A549 (cell line): Measurements from ENCODE around the gene PAQR7. TPM values are rescaled to one million over a fixed set of nuclear protein-coding genes. Genes with fewer than 3 reads are reported as not detected.

Experiments
- ATAC-seq, 2 experiments: fragments of 200-7000 bp in 1 of 2; fragments of >200 bp in 1 of 2; cut with Nextera tagmentation in 1 of 2; cut with Tn5 transposase in 1 of 2; 3 replicates each; pipeline versions ENCODE4 v1.8.0 to v1.9.1; 2018 to 2020; ENCODE audit warnings: mild to moderate bottlenecking in 1 of 2, moderate library complexity in 1 of 2
- CTCF ChIA-PET: fragments of 300-600 bp; sonication (Branson Sonifier 250); formaldehyde crosslinking; extraction: SDS; loops from one replicate; lab custom pipeline; 2021; ENCODE audit warnings: antibody characterized with exemption, inconsistent platforms; lab: Yijun Ruan, JAX
- POLR2A ChIA-PET: fragments of 350-600 bp; formaldehyde crosslinking; extraction: SDS; loops from one replicate; lab custom pipeline; 2021; ENCODE audit warnings: antibody characterized with exemption, inconsistent platforms; lab: Yijun Ruan, JAX
- DNase-seq, 2 experiments: peaks; one replicate each; pipeline versions ENCODE4 v3.0.0 to v3.0.0-alpha.2; 2011 to 2016; ENCODE audit warnings: low read depth in 1 of 2, low spot score in 1 of 2
- FAIRE-seq: peaks from 2 replicates; lab custom pipeline; 2011; peaks lifted over from hg19 to GRCh38; lab: Jason Lieb, UNC
- H3K27ac ChIP-seq, 2 experiments: fragments of >200 bp; sonication (Bioruptor Twin); formaldehyde crosslinking; 3 replicates each; pipeline ENCODE4 v1.5.1; 2016 to 2017
- H3K4me1 ChIP-seq: fragments of >200 bp; sonication (Bioruptor Twin); formaldehyde crosslinking; 3 replicates; pipeline ENCODE4 v1.6.1; 2016
- H3K4me2 ChIP-seq: fragments of >200 bp; sonication (Bioruptor Twin); formaldehyde crosslinking; 3 replicates; pipeline ENCODE4 v1.6.1; 2016
- H3K4me3 ChIP-seq: fragments of >200 bp; sonication (Bioruptor Twin); formaldehyde crosslinking; 3 replicates; pipeline ENCODE4 v1.5.1; 2016
- H3K9me3 ChIP-seq: fragments of >200 bp; sonication (Bioruptor Twin); formaldehyde crosslinking; 3 replicates; pipeline ENCODE4 v1.6.1; 2016
- CBX8 ChIP-seq: fragments of 200-600 bp; sonication (generic); IDR thresholded peaks from 2 replicates; pipeline ENCODE4 v1.6.1; 2016
- CEBPB ChIP-seq, 2 experiments: fragments of >200 bp in 1 of 2; sonication (Bioruptor Twin) in 1 of 2; formaldehyde crosslinking in 1 of 2; IDR thresholded peaks; 2 replicates each; pipeline ENCODE4 v1.6.1; 2012 to 2016
- CHD2 ChIP-seq: fragments of 150-350 bp; IDR thresholded peaks from 2 replicates; pipeline ENCODE4 v1.6.1; 2014; ENCODE audit warnings: low read length; ENCODE audit not compliant: partially characterized antibody
- HDAC2 ChIP-seq: fragments of 200-600 bp; sonication (generic); IDR thresholded peaks from 2 replicates; pipeline ENCODE4 v1.6.1; 2016
- HEYL ChIP-seq: fragments of 250-450 bp; sonication (Bioruptor Pico); IDR thresholded peaks from 2 replicates; pipeline ENCODE4 v1.8.0; 2021; ENCODE audit warnings: mild to moderate bottlenecking, moderate library complexity
- HOXA7 ChIP-seq: fragments of 250-450 bp; sonication (Bioruptor Pico); IDR thresholded peaks from 2 replicates; pipeline ENCODE4 v1.5.0; 2020; ENCODE audit warnings: mild to moderate bottlenecking, moderate library complexity
- HOXB5 ChIP-seq: fragments of 250-450 bp; sonication (Bioruptor Pico); IDR thresholded peaks from 2 replicates; pipeline ENCODE4 v1.5.0; 2020; ENCODE audit warnings: mild to moderate bottlenecking, moderate library complexity
- MYC ChIP-seq: IDR thresholded peaks from 2 replicates; pipeline ENCODE4 v1.6.1; 2012; ENCODE audit warnings: mild to moderate bottlenecking, inconsistent platforms, low read length, improper control_type of control experiment, borderline replicate concordance
- NFE2L2 ChIP-seq: fragments of 150-350 bp; conservative IDR thresholded peaks from 2 replicates; pipeline ENCODE4 v1.6.1; 2014; ENCODE audit warnings: low read length
- NPAS2 ChIP-seq: fragments of 250-450 bp; sonication (Bioruptor Pico); IDR thresholded peaks from 2 replicates; pipeline ENCODE4 v1.8.0; 2022; ENCODE audit warnings: mild to moderate bottlenecking, moderate library complexity, borderline replicate concordance
- PHF8 ChIP-seq: fragments of 200-600 bp; sonication (generic); IDR thresholded peaks from 2 replicates; pipeline ENCODE4 v1.6.1; 2016; ENCODE audit warnings: low read depth, mild to moderate bottlenecking, antibody characterized with exemption, moderate library complexity, borderline replicate concordance
- WGBS: methylation state at CpG from one replicate; pipeline ENCODE4 v1.1.6; 2017; ENCODE audit errors: missing lambda C conversion rate; 5-methylcytosine and 5-hydroxymethylcytosine counted together
- polyA plus RNA-seq, 4 experiments: library from polyadenylated mRNA; depleted of rRNA in 3 of 4; stranded (reverse); fragments of >200 nt; fragmentation: RNase III in 1 of 4; extraction: RNeasy Plus Mini Kit Qiagen cat#74134 plus additional on column Dnase treatment in 1 of 4; gene quantifications; 2 replicates in 3 of 4; 3 replicates in 1 of 4; pipeline ENCODE4 v1.2.3, GENCODE V29; 2011 to 2017
- TF ChIP-seq, protein P1 (sequence below): fragments of 250-450 bp; sonication (Bioruptor Pico); IDR thresholded peaks from 2 replicates; pipeline ENCODE4 v1.5.0; 2021; ENCODE audit warnings: mild to moderate bottlenecking, moderate library complexity, borderline replicate concordance
- TF ChIP-seq, protein P2 (sequence below): fragments of >200 bp; sonication (Bioruptor Twin); formaldehyde crosslinking; IDR thresholded peaks from 3 replicates; pipeline ENCODE4 v1.5.1; 2016
- TF ChIP-seq, protein P3 (sequence below): fragments of 450-650 bp; IDR thresholded peaks from 2 replicates; pipeline ENCODE4 v1.6.1; 2014; ENCODE audit warnings: antibody characterized with exemption
- TF ChIP-seq, protein P4 (sequence below): fragments of 150-350 bp; IDR thresholded peaks from 2 replicates; pipeline ENCODE4 v1.6.1; 2014; ENCODE audit warnings: low read depth, mild to moderate bottlenecking, low read length

The PAQR7 gene
- polyA plus RNA-seq, 2 of the 4 experiments (the other 2 are of a cell fraction) = 2.3 to 6.0 TPM

DNA sequence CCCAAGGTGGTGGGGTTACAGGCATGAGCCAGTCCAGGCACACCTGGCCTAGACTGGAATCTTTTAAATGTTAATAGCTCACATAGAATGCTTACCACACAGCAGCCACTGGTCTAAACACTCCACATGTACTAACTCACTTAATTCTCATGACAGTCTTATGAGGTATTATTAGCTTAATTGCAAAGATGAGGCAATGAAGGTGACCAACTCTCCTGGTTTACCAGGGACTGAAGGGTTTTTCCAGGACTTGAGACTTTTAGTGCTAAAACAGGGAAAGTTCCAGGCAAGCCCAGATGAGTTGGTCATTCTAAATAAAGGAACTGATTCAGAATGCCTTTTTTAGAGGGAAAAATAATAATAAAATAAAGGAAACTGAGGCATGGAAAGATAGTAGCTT is 37.7 kb upstream of the PAQR7 start:
- Histone ChIP-seq H3K9me3 (no peaks in the 10 kb centered on the region), H3K4me2 (no peak overlapping the region), H3K4me1 (peaks cover 4% of the 10 kb centered on the region; the same call in 1 of the 3 replicates), H3K4me3 (no peak overlapping the region), H3K27ac (no peak overlapping the region)
- FAIRE-seq = no peak
- no peak for DNase-seq
- POLR2A ChIA-PET = no interaction called here
- TF ChIP-seq HOXB5 (no peak), CBX8 (no peak)
- TF ChIP-seq, protein P1, sequence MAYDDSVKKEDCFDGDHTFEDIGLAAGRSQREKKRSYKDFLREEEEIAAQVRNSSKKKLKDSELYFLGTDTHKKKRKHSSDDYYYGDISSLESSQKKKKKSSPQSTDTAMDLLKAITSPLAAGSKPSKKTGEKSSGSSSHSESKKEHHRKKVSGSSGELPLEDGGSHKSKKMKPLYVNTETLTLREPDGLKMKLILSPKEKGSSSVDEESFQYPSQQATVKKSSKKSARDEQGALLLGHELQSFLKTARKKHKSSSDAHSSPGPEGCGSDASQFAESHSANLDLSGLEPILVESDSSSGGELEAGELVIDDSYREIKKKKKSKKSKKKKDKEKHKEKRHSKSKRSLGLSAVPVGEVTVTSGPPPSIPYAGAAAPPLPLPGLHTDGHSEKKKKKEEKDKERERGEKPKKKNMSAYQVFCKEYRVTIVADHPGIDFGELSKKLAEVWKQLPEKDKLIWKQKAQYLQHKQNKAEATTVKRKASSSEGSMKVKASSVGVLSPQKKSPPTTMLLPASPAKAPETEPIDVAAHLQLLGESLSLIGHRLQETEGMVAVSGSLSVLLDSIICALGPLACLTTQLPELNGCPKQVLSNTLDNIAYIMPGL (CRISPR knock-in tag) = no peak
- CTCF ChIA-PET = interaction anchor here (3.1 kb wide), 1 partner anchor 18 kb away, joined by 22 read pairs; no protein-coding TSS in a partner anchor
- ATAC-seq = no peak

DNA sequence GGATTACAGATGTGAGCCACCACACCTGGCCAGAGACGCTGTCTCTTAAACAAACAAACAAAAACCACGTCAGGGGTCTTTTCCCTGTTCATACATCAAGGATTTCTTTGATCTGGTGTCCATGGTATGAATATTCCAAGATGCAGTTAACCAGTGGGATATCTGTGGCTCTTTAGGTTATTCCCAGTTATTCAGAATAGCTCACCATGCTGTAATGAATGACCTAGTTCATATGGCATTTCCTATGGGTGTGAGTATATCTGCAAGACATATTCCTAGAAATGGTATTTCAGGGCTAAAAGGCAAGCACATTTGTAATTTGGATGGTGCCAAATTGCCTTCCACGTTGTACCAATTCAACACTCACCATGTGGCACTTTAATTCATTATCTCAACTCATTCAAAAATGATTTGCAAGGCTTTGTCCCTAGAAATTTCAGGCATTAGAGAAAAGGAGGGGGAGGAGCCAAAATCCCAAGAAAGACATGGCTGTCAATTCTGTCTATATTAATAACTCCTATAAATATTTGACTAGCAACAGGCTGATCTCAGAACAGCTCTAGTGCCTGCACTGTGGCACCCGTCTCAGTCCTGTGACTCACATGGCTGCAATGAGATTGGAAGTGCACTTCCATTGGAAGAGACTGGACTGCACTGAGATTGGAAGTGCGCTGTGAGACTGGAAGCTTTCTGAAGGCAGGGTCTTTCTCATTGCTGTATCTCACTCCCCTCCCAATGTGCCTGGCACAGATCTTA is 36.7 kb upstream of the PAQR7 start:
- ChIA-PET CTCF (interaction anchor here (3.1 kb wide), 1 partner anchor 17 kb away, joined by 22 read pairs; no protein-coding TSS in a partner anchor), POLR2A (no interaction called here)
- H3K4me1 ChIP-seq = peaks cover 4% of the 10 kb centered on the region; the same call in 1 of the 3 replicates
- no peak for FAIRE-seq
- DNase-seq = peak in 1 of 2 experiments; percentile 32
- no peak overlapping the region for H3K27ac ChIP-seq
- ATAC-seq = peak; percentile 71 to 73
- H3K9me3 ChIP-seq = no peaks in the 10 kb centered on the region
- TF ChIP-seq HDAC2 (no peak), HOXA7 (CRISPR knock-in tag) (no peak), CHD2 (no peak), CEBPB (IDR thresholded peaks at IDR 0.05) (no peak), PHF8 (no peak), HEYL (CRISPR knock-in tag) (no peak), NPAS2 (CRISPR knock-in tag) (no peak), NFE2L2 (no peak)
- 37% methylated on average over 5 of the region's 5 CpGs for WGBS
- no peak overlapping the region for H3K4me3 ChIP-seq
- no peak overlapping the region for H3K4me2 ChIP-seq

DNA sequence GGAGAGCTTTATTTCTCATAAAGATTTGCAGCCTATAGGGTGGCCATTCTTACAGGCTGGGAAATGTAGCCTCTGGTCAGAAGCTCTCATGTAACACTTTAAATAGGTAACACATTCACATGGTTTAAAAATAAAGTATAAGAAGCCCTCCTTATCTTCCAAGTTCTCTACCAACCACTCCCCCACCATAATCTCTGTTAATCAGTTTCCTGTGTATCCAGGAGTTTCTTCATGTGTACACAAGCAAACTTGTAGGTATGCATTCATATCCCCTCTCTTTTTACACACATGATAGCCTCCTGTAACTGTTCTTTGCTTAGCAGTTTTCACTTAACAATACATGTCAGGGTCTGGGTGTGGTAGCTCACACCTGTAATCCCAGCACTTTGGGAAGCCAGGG is 35.7 kb upstream of the PAQR7 start:
- peaks cover 11% of the 10 kb centered on the region; the same call in 2 of the 3 replicates for H3K4me1 ChIP-seq
- H3K4me3 ChIP-seq = no peak overlapping the region
- DNase-seq = no peak
- ChIA-PET POLR2A (no interaction called here), CTCF (interaction anchor here (0.5 to 3.1 kb wide), 3 partner anchors 16 to 660 kb away, joined by 3 to 22 read pairs (median 3); no protein-coding TSS in a partner anchor)
- FAIRE-seq = no peak
- no peak for ATAC-seq
- TF ChIP-seq PHF8 (no peak), HOXA7 (CRISPR knock-in tag) (no peak), MYC (no peak)
- TF ChIP-seq, protein P2, sequence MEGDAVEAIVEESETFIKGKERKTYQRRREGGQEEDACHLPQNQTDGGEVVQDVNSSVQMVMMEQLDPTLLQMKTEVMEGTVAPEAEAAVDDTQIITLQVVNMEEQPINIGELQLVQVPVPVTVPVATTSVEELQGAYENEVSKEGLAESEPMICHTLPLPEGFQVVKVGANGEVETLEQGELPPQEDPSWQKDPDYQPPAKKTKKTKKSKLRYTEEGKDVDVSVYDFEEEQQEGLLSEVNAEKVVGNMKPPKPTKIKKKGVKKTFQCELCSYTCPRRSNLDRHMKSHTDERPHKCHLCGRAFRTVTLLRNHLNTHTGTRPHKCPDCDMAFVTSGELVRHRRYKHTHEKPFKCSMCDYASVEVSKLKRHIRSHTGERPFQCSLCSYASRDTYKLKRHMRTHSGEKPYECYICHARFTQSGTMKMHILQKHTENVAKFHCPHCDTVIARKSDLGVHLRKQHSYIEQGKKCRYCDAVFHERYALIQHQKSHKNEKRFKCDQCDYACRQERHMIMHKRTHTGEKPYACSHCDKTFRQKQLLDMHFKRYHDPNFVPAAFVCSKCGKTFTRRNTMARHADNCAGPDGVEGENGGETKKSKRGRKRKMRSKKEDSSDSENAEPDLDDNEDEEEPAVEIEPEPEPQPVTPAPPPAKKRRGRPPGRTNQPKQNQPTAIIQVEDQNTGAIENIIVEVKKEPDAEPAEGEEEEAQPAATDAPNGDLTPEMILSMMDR = no peak
- no peak overlapping the region; a peak in 1 of 6 replicates for H3K27ac ChIP-seq
- no peak overlapping the region for H3K4me2 ChIP-seq
- no peaks in the 10 kb centered on the region for H3K9me3 ChIP-seq

DNA sequence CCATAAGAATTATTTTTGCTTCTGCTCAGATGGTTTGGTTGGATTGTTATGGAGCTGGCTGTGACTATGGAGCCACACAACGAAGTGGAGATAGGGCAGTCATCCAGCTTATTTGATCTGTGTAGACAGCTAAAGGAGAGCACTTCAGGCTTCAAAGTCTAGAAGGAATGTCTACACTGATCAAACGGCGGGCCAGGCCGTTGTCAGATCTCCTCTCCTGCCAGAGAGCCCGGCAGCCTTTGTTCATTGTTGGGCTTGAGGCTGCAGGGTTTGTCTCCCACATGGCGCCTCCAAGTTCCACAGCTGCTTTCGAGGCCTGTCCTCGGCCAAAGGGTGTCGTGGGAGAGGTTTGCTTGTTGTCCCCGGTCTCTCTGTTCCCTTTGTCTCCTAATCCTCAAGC is 33.5 kb upstream of the PAQR7 start:
- TF ChIP-seq, protein P3, sequence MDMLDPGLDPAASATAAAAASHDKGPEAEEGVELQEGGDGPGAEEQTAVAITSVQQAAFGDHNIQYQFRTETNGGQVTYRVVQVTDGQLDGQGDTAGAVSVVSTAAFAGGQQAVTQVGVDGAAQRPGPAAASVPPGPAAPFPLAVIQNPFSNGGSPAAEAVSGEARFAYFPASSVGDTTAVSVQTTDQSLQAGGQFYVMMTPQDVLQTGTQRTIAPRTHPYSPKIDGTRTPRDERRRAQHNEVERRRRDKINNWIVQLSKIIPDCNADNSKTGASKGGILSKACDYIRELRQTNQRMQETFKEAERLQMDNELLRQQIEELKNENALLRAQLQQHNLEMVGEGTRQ = no peak
- TF ChIP-seq, protein P4, sequence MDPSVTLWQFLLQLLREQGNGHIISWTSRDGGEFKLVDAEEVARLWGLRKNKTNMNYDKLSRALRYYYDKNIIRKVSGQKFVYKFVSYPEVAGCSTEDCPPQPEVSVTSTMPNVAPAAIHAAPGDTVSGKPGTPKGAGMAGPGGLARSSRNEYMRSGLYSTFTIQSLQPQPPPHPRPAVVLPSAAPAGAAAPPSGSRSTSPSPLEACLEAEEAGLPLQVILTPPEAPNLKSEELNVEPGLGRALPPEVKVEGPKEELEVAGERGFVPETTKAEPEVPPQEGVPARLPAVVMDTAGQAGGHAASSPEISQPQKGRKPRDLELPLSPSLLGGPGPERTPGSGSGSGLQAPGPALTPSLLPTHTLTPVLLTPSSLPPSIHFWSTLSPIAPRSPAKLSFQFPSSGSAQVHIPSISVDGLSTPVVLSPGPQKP = no peak
- no peak for TF ChIP-seq HOXB5
- H3K4me2 ChIP-seq = no peak overlapping the region
- ATAC-seq = no peak
- no peaks in the 10 kb centered on the region for H3K9me3 ChIP-seq
- WGBS = 85% methylated on average over 6 of the region's 10 CpGs
- H3K4me1 ChIP-seq = peaks cover 16% of the 10 kb centered on the region
- no peak overlapping the region for H3K27ac ChIP-seq
- FAIRE-seq = no peak
- DNase-seq = no peak
- no peak overlapping the region for H3K4me3 ChIP-seq
- CTCF ChIA-PET = no interaction called here
- POLR2A ChIA-PET = no interaction called here
